Measurements from ENCODE around the gene NBEA. TPM values are rescaled to one million over a fixed set of nuclear protein-coding genes. Genes with fewer than 3 reads are reported as not detected.

NBEA gene
- total RNA-seq, 1 experiment from 2014 or later: 4.1 TPM

GRCh38 chr13:35278917-35279316 lies 336.8 kb downstream of the NBEA start:
- Histone ChIP-seq H3K4me3 (replicated peaks in 1 of 2; ENCODE audit: low read depth in 1 of 2, low read length in 2 of 2) (no peak overlapping the region), H3K9me3 (ENCODE audit: control insufficient read depth in 1 of 2, insufficient read depth in 1 of 2, low read depth in 1 of 2, low read length in 2 of 2) (no peaks in the 10 kb centered on the region), H2AFZ (ENCODE audit: low read depth, low read length, poor library complexity, severe bottlenecking) (no peak overlapping the region), H3K4me2 (ENCODE audit: low read length) (no peak overlapping the region), H3K9ac (ENCODE audit: low read length) (no peak overlapping the region), H3K36me3 (ENCODE audit: control insufficient read depth in 1 of 2, insufficient read depth in 2 of 2, low read length in 2 of 2) (no peaks in the 10 kb centered on the region), H3K79me2 (ENCODE audit: insufficient read depth, low read length) (no peaks in the 10 kb centered on the region), H3K27ac (ENCODE audit: low read depth, low read length) (no peak overlapping the region), H4K20me1 (ENCODE audit: insufficient read depth) (no peaks in the 10 kb centered on the region), H3K27me3 (ENCODE audit: insufficient read depth, low read length) (no peaks in the 10 kb centered on the region), H3K9me2 (ENCODE audit: insufficient read depth) (no peaks in the 10 kb centered on the region), H3K4me1 (ENCODE audit: control insufficient read depth in 1 of 2, insufficient read depth in 2 of 2, low read length in 2 of 2) (no peaks in the 10 kb centered on the region)
- DNase-seq (ENCODE audit: low read depth, low spot score) (no peak), ATAC-seq (no peak)
- CTCF ChIA-PET: no interaction called here
- TF ChIP-seq CBX3 (IDR thresholded peaks at IDR 0.05; ENCODE audit: low read depth) (no peak), POLR2AphosphoS5 (IDR thresholded peaks at IDR 0.05; ENCODE audit: low read depth, low read length) (no peak), SRF (IDR thresholded peaks at IDR 0.05; ENCODE audit: low read depth) (no peak), EGR1 (IDR thresholded peaks at IDR 0.05; ENCODE audit: low read depth) (no peak), CTCF (IDR thresholded peaks at IDR 0.05 in 2 of 3, conservative IDR thresholded peaks at IDR 0.05 in 1 of 3; ENCODE audit: borderline replicate concordance in 1 of 3, insufficient read depth in 1 of 3, low read depth in 2 of 3, low read length in 2 of 3) (no peak), TCF7L2 (IDR thresholded peaks at IDR 0.05; ENCODE audit: borderline replicate concordance, extremely low read depth, insufficient read depth, insufficient read length) (no peak), EZH2phosphoT487 (IDR thresholded peaks at IDR 0.05; ENCODE audit: borderline replicate concordance) (no peak), CEBPB (IDR thresholded peaks at IDR 0.05; ENCODE audit: low read depth) (no peak), POLR2A (IDR thresholded peaks at IDR 0.05; ENCODE audit: borderline replicate concordance, extremely low read depth, insufficient read depth, insufficient read length) (no peak), ZNF274 (IDR thresholded peaks at IDR 0.05; ENCODE audit: low read depth, low read length) (no peak), ZFX (IDR thresholded peaks at IDR 0.05) (no peak), REST (IDR thresholded peaks at IDR 0.05; ENCODE audit: low read depth) (no peak), ATF3 (IDR thresholded peaks at IDR 0.05) (no peak), EZH2 (IDR thresholded peaks at IDR 0.05) (no peak), ZBTB33 (IDR thresholded peaks at IDR 0.05; ENCODE audit: extremely low read depth, insufficient replicate concordance, low read length) (no peak), SIN3A (IDR thresholded peaks at IDR 0.05; ENCODE audit: low read depth) (no peak), JUND (IDR thresholded peaks at IDR 0.05) (no peak), MAX (IDR thresholded peaks at IDR 0.05) (no peak), FOSL1 (IDR thresholded peaks at IDR 0.05; ENCODE audit: low read depth) (no peak), SP1 (IDR thresholded peaks at IDR 0.05; ENCODE audit: low read depth) (no peak)
- POLR2A ChIA-PET: no interaction called here
- no TSS peak for BruUV-seq (replicated peaks)
- RAD21 ChIA-PET (ENCODE audit: low non-redundant PET in 1 of 2, low total read pairs in 2 of 2, uncharacterized antibody in 2 of 2, unreplicated experiment in 2 of 2): no interaction called here
- intact Hi-C loops (cut with micrococcal nuclease): no loop called here
